GM19455 (cell line): Measurements from ENCODE around the gene ZCCHC24.
"Not testable (repeated sequence)": the region's sequence is repeated elsewhere in the genome, so short reads cannot be mapped to it uniquely, and the experiment has no call there.

ENCODE experiments used
- ATAC-seq: cut with Tn5 transposase; IDR thresholded peaks from one replicate; pipeline ENCODE4 v1.9.1; 2021; ENCODE audit not compliant: unreplicated experiment

Gene ZCCHC24

GRCh38 chr10:79335094-79335469, 110.3 kb downstream of the ZCCHC24 start:
- no peak for ATAC-seq

- no peak for ATAC-seq
These were observed 110.9 kb downstream of the ZCCHC24 start for GRCh38 chr10:79334573-79334972.

- no peak for ATAC-seq
These were observed 111.9 kb downstream of the ZCCHC24 start for GRCh38 chr10:79333513-79333912.

GRCh38 chr10:79332610-79333315, 112.7 kb downstream of the ZCCHC24 start:
- ATAC-seq: not testable (repeated sequence)
